Measurements from ENCODE around the gene HLA-DQB1.
"Not testable (repeated sequence)": the region's sequence is repeated elsewhere in the genome, so short reads cannot be mapped to it uniquely, and the experiment has no call there.

HLA-DQB1 gene

DNA sequence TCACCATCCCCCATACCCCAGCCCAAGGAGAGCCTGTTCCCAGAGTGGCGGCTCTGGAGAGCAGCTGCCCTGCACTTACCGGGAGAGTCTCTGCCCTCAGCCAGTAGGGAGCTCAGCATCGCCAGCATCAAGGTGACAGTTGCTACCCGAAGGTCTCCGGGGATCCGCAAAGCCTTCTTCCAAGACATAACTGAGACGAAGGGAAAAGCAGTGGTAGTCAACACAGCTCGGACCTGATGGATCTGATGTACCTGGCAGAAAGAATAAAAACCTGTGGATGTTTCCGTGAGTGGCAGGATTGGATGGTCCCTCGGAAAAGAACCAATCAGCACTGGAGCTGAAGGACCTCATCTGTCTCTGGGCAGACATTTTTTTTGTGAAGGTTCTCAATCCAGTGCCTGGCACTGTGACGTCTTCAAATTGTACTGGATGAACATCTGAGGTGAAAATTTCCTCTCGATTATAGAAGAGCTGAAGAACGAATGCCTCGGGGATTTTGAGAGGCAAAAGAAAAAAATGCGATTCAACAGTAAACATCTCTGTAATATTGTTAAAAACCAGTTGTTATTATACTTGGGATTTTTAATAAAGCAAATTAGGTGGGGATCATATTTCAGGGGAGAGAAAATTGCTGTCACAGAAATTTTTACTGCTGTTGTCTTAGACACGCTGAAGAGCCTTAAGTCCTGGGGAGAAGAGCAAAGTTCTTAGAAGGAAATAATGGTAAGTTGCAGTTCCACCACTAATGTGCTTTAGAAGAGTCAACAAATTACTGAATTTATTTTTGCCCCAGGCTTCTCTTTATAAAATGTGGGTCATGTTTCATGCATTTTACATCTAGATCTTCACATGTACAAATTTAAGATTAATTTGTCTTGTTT is at the start of gene HLA-DQB1:
Gene HLA-DQB1 (minus strand): TSS at position 238 of the 881 bp plus-strand sequence. CDS start 50 bp downstream, at position 188.
- DNase-seq (ENCODE audit: low read depth, low spot score): no peak

DNA sequence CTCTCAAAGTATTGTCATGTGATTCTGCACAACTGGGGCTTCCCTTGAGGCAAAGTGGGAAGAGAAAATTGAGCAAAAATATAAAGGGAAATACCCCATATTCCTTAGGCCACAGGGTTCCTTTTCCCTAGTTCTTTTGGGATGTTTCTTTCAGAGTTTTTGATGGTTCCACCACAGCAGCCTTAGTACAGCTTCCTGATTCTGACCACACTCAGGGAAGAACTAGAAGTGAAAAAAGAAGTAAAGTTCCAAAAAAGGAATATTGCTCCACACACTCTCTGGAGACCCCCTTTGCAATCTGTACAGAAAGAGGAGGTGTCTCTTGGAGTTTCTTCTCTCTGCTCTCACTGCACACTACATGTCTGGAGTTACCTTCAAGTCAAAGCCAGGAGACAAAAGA is 46.8 kb upstream of the HLA-DQB1 start:
- DNase-seq (ENCODE audit: low read depth, low spot score): no peak

DNA sequence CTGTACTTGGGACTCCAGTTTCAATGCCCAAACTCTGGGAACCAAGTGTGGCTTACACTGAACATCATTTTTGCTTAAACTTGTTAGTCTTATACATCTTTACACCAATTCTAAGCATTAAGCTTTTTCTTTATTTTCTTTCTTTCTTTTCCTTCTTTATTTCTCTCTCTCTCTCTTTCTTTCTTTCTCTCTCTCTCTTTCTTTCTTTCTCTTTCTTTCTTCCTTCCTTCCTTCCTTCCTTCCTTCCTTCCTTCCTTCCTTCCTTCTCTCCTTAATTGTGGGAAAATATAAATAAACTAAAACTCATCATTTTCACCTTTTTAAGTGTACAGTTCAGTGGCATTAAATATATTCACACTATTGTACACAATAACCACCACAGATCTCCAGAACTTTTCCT is 43.2 kb upstream of the HLA-DQB1 start:
- no peak for DNase-seq (ENCODE audit: low read depth, low spot score)

DNA sequence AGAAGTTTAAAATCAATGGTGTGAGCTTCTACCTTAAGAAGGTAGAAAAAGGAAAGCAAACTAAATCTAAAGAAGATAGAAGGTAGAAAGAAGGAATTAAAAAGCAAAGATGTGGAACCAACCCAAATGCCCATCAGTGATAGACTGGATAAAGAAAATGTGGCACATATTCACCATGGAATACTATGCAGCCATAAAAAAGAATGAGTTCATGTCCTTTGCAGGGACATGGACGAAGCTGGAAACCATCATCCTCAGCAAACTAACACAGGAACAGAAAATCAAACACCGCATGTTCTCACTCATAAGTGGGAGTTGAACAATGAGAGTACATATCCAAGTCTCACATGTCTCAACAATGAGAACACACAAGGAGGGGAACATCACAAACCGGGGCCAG is 38.7 kb upstream of the HLA-DQB1 start:
- DNase-seq (ENCODE audit: low read depth, low spot score): not testable (repeated sequence)

GRCh38 chr6:32703347-32703746 is 36.9 kb upstream of the HLA-DQB1 start:
- DNase-seq (ENCODE audit: low read depth, low spot score): no peak

GRCh38 chr6:32700391-32701040 is 34.1 kb upstream of the HLA-DQB1 start:
- DNase-seq (ENCODE audit: low read depth, low spot score): no peak

GRCh38 chr6:32697031-32697430 is 30.6 kb upstream of the HLA-DQB1 start:
- no peak for DNase-seq (ENCODE audit: low read depth, low spot score)

DNA sequence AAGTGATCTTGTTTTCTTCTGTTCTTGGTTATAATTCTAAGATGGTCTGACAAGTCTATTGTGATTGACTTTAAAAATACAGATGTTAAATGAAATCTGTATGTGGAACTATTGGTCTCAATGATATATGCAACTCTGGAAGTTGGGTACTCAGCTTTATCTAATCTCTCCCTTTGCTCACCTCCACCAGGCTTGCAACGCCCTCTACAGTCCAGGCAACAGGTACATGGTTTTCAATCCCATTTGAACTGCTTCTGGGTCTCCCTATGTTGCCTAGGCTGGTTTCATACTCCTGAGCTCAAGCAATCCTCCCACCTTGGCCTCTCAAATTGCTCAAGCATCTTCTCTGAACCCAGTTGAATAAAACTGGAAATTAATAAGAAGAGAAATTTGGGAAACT is 25.6 kb upstream of the HLA-DQB1 start:
- DNase-seq (ENCODE audit: low read depth, low spot score): no peak

DNA sequence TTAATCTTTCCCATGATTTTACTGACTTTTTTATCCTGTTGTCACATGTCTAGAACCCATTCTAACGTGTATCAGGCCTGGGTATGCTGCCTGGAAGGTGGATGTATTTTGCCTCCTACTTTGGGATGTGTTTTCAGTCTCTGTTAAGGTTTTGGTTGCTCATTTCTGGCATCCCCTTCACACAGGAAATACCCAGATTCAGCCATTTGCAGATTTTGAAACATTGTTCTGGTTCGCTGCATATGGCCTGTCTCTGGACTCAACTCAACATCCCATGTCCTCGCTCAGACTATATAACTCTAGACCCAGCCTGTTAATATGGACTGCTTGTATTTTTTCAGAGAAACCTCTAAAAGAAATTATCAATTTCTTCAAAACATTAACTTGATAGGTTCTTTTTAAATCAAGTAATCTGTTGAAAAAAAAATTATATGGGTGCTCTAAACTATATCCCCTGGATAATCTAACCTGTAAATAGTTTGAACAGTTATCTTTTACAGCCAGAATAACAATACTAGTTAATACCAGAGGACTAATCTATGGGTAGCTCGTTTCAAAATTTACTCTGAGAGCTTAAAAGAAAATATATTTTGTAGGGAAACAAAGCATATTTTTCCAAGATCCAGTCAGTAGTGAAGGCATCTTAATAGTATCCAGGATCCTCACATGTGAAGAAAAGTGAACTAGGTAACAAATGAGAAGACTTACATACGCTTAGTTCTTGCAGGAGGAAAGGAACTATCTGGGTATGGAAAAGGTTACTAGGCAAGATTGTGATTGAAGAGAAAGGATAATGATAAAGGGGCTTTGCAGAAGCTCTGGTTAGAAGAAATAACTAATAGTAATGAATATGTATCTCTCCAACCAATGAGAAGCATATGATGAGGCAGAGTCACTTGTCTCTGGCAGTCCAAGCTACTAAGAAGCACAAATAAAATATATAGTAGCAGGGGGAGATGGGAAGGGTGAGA is 23.4 kb upstream of the HLA-DQB1 start:
- no peak for DNase-seq (ENCODE audit: low read depth, low spot score)

DNA sequence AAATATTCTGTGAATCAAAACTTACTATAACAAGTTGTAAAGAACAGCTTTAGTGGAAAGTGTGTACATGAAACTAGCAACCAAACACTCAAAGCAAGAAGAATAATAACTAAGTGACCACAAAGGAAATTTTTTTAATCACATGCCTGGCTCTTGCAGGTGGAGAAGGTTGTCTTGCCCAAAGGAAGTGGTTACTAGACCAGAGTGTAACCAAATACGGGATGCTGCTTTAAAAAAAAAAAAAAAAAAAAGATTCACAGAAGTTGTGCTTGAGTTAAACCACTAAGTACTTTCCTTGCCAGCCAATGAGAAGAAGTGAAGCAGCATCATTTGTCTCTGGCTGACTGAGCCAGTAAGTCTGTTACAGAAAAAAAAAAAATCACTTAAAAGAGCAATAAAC is 19.1 kb upstream of the HLA-DQB1 start:
- no peak for DNase-seq (ENCODE audit: low read depth, low spot score)

- DNase-seq (ENCODE audit: low read depth, low spot score): no peak
These were observed 17.8 kb upstream of the HLA-DQB1 start for GRCh38 chr6:32684246-32684645.

GRCh38 chr6:32680055-32680454 is 13.6 kb upstream of the HLA-DQB1 start:
- no peak for DNase-seq (ENCODE audit: low read depth, low spot score)

- DNase-seq (ENCODE audit: low read depth, low spot score): no peak
These were observed 13.0 kb upstream of the HLA-DQB1 start for GRCh38 chr6:32679492-32679891.

DNA sequence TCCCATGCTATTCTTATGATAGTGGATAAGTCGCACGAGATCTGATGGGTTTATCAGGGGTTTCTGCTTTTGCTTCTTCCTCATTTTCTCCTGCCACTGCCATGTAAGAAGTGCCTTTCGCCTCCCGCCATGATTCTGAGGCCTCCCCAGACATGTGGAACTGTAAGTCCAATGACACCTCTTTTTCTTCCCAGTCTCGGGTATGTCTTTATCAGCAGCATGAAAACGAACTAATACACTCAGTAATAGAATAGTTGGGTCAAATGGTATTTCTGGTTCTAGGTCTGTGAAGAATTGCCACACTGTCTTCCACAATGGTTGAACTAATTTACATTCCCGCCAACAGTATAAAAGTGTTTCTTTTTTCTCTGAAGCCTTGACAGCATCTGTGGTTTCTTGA is 7.7 kb upstream of the HLA-DQB1 start:
- not testable (repeated sequence) for DNase-seq (ENCODE audit: low read depth, low spot score)

DNA sequence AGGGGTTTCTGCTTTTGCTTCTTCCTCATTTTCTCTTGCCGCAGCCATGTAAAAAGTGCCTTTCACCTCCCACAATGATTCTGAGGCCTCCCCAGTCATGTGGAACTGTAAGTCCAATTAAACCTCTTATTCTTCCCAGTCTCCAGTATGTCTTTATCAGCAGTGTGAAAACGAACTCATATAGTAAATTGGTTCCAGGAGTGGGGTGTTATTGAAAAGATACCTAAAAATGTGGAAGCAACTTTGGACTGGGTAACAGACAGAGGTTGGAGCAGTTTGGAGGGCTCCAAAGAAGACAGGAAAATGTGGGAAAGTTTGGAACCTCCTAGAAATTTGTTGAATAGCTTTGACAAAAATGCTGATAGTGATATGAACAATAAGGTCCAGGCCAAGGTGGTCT is 5.5 kb upstream of the HLA-DQB1 start:
- DNase-seq (ENCODE audit: low read depth, low spot score): not testable (repeated sequence)

GRCh38 chr6:32669893-32670292 is 3.4 kb upstream of the HLA-DQB1 start:
- no peak for DNase-seq (ENCODE audit: low read depth, low spot score)

- DNase-seq (ENCODE audit: low read depth, low spot score): no peak
These were observed 2.8 kb upstream of the HLA-DQB1 start for GRCh38 chr6:32669240-32669639.

DNA sequence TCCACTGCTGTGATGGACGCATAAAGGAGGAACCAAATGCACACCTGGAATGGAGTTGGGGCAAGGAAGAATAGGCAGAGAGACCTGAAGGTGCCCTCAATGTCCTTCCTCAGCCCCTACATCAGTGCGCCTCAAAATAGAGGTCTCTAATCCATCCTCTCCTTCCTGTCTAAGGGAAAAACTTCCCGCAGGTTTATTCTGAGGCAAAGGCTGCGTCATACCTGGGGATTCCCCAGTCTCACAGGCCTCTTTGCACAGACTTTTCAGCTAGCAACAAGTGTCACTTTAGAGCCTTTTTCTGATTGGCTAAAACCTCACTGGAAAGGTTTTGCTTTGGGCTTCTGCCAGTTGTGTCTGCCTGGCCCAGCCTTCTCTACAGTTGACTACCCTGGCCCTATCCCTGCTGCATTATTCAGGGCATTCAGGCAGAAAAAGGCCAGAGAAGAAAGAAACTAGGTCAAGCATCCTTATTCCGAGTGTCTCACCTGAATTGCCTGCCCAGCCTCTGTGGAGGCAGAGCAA is 1.8 kb upstream of the HLA-DQB1 start:
- no peak for DNase-seq (ENCODE audit: low read depth, low spot score)

GRCh38 chr6:32665661-32666060 is 796 bp downstream of the HLA-DQB1 start:
- no peak for DNase-seq (ENCODE audit: low read depth, low spot score)

GRCh38 chr6:32664827-32665362 is 1.6 kb downstream of the HLA-DQB1 start:
- DNase-seq (ENCODE audit: low read depth, low spot score): no peak

- DNase-seq (ENCODE audit: low read depth, low spot score): no peak
These were observed 2.1 kb downstream of the HLA-DQB1 start for GRCh38 chr6:32664354-32664753.

Measured in activated naive CD8-positive, alpha-beta T cell treated with anti-CD3 and anti-CD28 coated beads, Interleukin-2, amount 50 U/mL, for 16 hours (primary cell).